K562 (cell line): ENCODE measurements around the gene VWF. TPM values are rescaled to one million over a fixed set of nuclear protein-coding genes. Genes with fewer than 3 reads are reported as not detected.

ENCODE experiments used
- ATAC-seq: fragments of 200-7000 bp; cut with Tn5 transposase; 3 replicates; pipeline ENCODE4 v1.9.1; 2020; ENCODE audit warnings: moderate library complexity
- BruUV-seq: library from RNA; stranded (reverse); fragments of 400-500 nt; replicated peaks from 2 replicates; lab custom pipeline; 2021; lab: Mats Ljungman, UMichigan
- CTCF ChIA-PET: fragments of 300-600 bp; formaldehyde crosslinking; extraction: SDS; loops from one replicate; lab custom pipeline; 2021; ENCODE audit warnings: low intra/inter-chr PET ratio; lab: Yijun Ruan, JAX
- POLR2A ChIA-PET: fragments of 300-600, 350-650 bp; sonication (Branson Sonifier 250); formaldehyde crosslinking; extraction: SDS; loops from one replicate; lab custom pipeline; 2021; ENCODE audit warnings: antibody characterized with exemption, inconsistent platforms; lab: Yijun Ruan, JAX
- DNase-seq, 4 experiments: peaks; one replicate each; pipeline versions ENCODE4 v3.0.0 to v3.0.0-alpha.2; 2011 to 2018; ENCODE audit warnings: low spot score in 3 of 4, mixed read lengths in 3 of 4; ENCODE audit errors: extremely low read depth in 1 of 4
- FAIRE-seq: peaks from 2 replicates; lab custom pipeline; 2011; peaks lifted over from hg19 to GRCh38; lab: Jason Lieb, UNC
- H2AFZ ChIP-seq: 2 replicates; pipeline ENCODE4 v1.6.0; 2011; ENCODE audit warnings: low read depth, low read length, control low read depth, inconsistent platforms
- H3K27ac ChIP-seq: fragments of 200-600 bp; 3 replicates; pipeline ENCODE4 v1.8.0; 2011; ENCODE audit warnings: low read depth, mild to moderate bottlenecking, control low read depth, inconsistent platforms, low read length, moderate library complexity, mixed read lengths; ENCODE audit errors: extremely low read depth
- H3K27me3 ChIP-seq, 2 experiments: fragments of 300-600 bp in 1 of 2; 2 replicates in 1 of 2; 3 replicates in 1 of 2; pipeline versions ENCODE4 v1.6.0 to v1.8.0; 2011; ENCODE audit warnings: inconsistent platforms in 2 of 2, low read length in 2 of 2, mild to moderate bottlenecking in 1 of 2, mixed read lengths in 1 of 2, moderate library complexity in 1 of 2; ENCODE audit not compliant: control insufficient read depth in 2 of 2, insufficient read depth in 2 of 2
- H3K36me3 ChIP-seq: fragments of 300-600 bp; 3 replicates; pipeline ENCODE4 v1.8.0; 2011; ENCODE audit warnings: mild to moderate bottlenecking, low read length, inconsistent platforms; ENCODE audit not compliant: control insufficient read depth, insufficient read depth
- H3K4me1 ChIP-seq, 2 experiments: fragments of 200-600 bp in 1 of 2; replicated peaks in 1 of 2; 2 replicates in 1 of 2; 3 replicates in 1 of 2; pipeline versions ENCODE4 v1.5.1 to v1.8.0; 2011; ENCODE audit warnings: inconsistent platforms in 2 of 2, low read length in 2 of 2, mild to moderate bottlenecking in 1 of 2, mixed read lengths in 1 of 2, moderate library complexity in 1 of 2; ENCODE audit not compliant: control insufficient read depth in 2 of 2, insufficient read depth in 2 of 2
- H3K4me2 ChIP-seq: 2 replicates; pipeline ENCODE4 v1.6.1; 2011; ENCODE audit warnings: low read length, control low read depth, inconsistent platforms, mixed read lengths; ENCODE audit not compliant: insufficient read depth
- H3K4me3 ChIP-seq: fragments of 200-600 bp; sonication (generic), shearing (Covaris generic); 2 replicates; pipeline ENCODE4 v1.5.1; 2016; ENCODE audit warnings: control low read depth, inconsistent platforms
- H3K79me2 ChIP-seq: fragments of 200-600 bp; 3 replicates; pipeline ENCODE4 v1.8.0; 2011; ENCODE audit warnings: low read length, inconsistent platforms; ENCODE audit not compliant: control insufficient read depth, insufficient read depth
- H3K9ac ChIP-seq, 2 experiments: 2 replicates each; pipeline versions ENCODE4 v1.6.0 to v1.6.1; 2011; ENCODE audit warnings: low read depth in 2 of 2, low read length in 2 of 2, control low read depth in 1 of 2, inconsistent platforms in 1 of 2, mild to moderate bottlenecking in 1 of 2, mixed read lengths in 1 of 2; ENCODE audit not compliant: insufficient read depth in 1 of 2
- H3K9me1 ChIP-seq: one replicate; pipeline ENCODE4 v1.6.0; 2011; ENCODE audit warnings: inconsistent platforms, mild to moderate bottlenecking, low read length, moderate library complexity; ENCODE audit not compliant: control insufficient read depth, insufficient read depth
- H3K9me3 ChIP-seq: replicated peaks from 2 replicates; pipeline ENCODE4 v1.5.1; 2011; ENCODE audit warnings: low read depth, low read length, inconsistent platforms; ENCODE audit not compliant: control insufficient read depth, insufficient read depth
- H4K20me1 ChIP-seq: replicated peaks from 2 replicates; pipeline ENCODE4 v1.6.1; 2011; ENCODE audit warnings: low read length, inconsistent platforms, mixed read lengths; ENCODE audit not compliant: control insufficient read depth, insufficient read depth
- DPF2 ChIP-seq: fragments of 450-650 bp; IDR thresholded peaks from 2 replicates; pipeline ENCODE4 v1.6.1; 2016
- JUN ChIP-seq, 2 experiments: sonication (generic) in 1 of 2; formaldehyde crosslinking in 1 of 2; IDR thresholded peaks; 2 replicates each; pipeline versions ENCODE4 v1.6.1 to v1.8.0; 2012 to 2022; ENCODE audit warnings: borderline replicate concordance in 2 of 2, mild to moderate bottlenecking in 2 of 2, improper control_type of control experiment in 1 of 2, low read depth in 1 of 2, low read length in 1 of 2, missing genetic modification reagents in 1 of 2
- POU5F1 ChIP-seq: fragments of 150-350 bp; IDR thresholded peaks from 2 replicates; pipeline ENCODE4 v1.6.1; 2014; ENCODE audit warnings: borderline replicate concordance, low read length, low read depth, mild to moderate bottlenecking; ENCODE audit not compliant: partially characterized antibody
- RCOR1 ChIP-seq, 2 experiments: IDR thresholded peaks; 2 replicates each; pipeline ENCODE4 v1.6.1; 2012; ENCODE audit warnings: low read depth in 2 of 2, low read length in 2 of 2, borderline replicate concordance in 1 of 2, improper control_type of control experiment in 1 of 2
- SNAPC5 ChIP-seq: fragments of 250-450 bp; sonication (Bioruptor Pico); IDR thresholded peaks from 2 replicates; pipeline ENCODE4 v1.8.0; 2021; ENCODE audit warnings: moderate library complexity, mild to moderate bottlenecking, inconsistent platforms
- XRCC5 ChIP-seq: fragments of 200-400 bp; formaldehyde crosslinking; IDR thresholded peaks from 2 replicates; pipeline ENCODE4 v1.6.1; 2017; ENCODE audit warnings: low read depth, mild to moderate bottlenecking, low read length
- WGBS: fragments of 100-300 bp; shearing (Covaris generic); methylation state at CpG from one replicate; pipeline ENCODE4 v1.1.6; 2016; ENCODE audit warnings: low coverage, mixed read lengths; ENCODE audit not compliant: insufficient coverage; ENCODE audit errors: missing lambda C conversion rate; 5-methylcytosine and 5-hydroxymethylcytosine counted together
- in situ Hi-C: fragments of 300-500 bp; cut with MboI; formaldehyde crosslinking; loops from 4 replicates; pipeline ENCODE4 v1.15.0; 2018; ENCODE audit warnings: inconsistent platforms, mixed read lengths
- intact Hi-C: fragments of 100-400 bp; cut with micrococcal nuclease; formaldehyde crosslinking; loops from 2 replicates; pipeline ENCODE4 v1.14.2; 2022
- polyA plus RNA-seq, 8 experiments: library from polyadenylated mRNA; depleted of rRNA in 4 of 8; stranded (reverse) in 5 of 8; unstranded in 3 of 8; fragments of >200 nt; fragmentation: Nextera tagmentation in 2 of 8; fragmentation: Illumina TruSeq in 1 of 8; extraction: Ambion mirVana in 2 of 8; extraction: Trizol in 1 of 8; gene quantifications; 2 replicates each; pipeline versions ENCODE4 v1.2.1 to v1.2.3, GENCODE V29; 2011 to 2014; ENCODE audit warnings: inconsistent platforms in 1 of 8, missing spikeins in 1 of 8
- total RNA-seq, 7 experiments: library from RNA; depleted of rRNA in 6 of 7; stranded (reverse); fragments of >200 nt in 6 of 7; fragmentation: Illumina TruSeq in 2 of 7; extraction: Trizol in 2 of 7; gene quantifications; 2 replicates each; pipeline versions ENCODE4 v1.2.1 to v1.2.3, GENCODE V29; 2011 to 2021; ENCODE audit warnings: low replicate concordance in 1 of 7

VWF gene
- total and polyA plus RNA-seq, 9 of the 15 experiments (the other 6 are each of a cell fraction or from before 2014, with no cell fraction given) = 0.53 TPM; not detected in 8

- ATAC-seq (no peak), DNase-seq (no peak), FAIRE-seq (no peak)
- H3K36me3 ChIP-seq = no peaks in the 10 kb centered on the region
- no peaks in the 10 kb centered on the region; a peak in 1 of 5 replicates for H3K4me1 ChIP-seq
- no peak overlapping the region for H3K4me2 ChIP-seq
- no peaks in the 10 kb centered on the region for H4K20me1 ChIP-seq
- 0% methylated on average over 1 of the region's 2 CpGs for WGBS
- CTCF ChIA-PET = no interaction called here
- no peak overlapping the region for H3K27ac ChIP-seq
- H3K9me1 ChIP-seq = no peaks in the 10 kb centered on the region
- no peak overlapping the region for H3K4me3 ChIP-seq
- intact Hi-C loops (no loop called here), in situ Hi-C loops (no loop called here)
- H3K27me3 ChIP-seq = peaks cover 12 to 30% of the 10 kb centered on the region in 2 experiments; a peak in 4 of 5 replicates
- no peaks in the 10 kb centered on the region for H3K79me2 ChIP-seq
- POLR2A ChIA-PET = no interaction called here
- H3K9me3 ChIP-seq = no peaks in the 10 kb centered on the region
- TF ChIP-seq SNAPC5 (CRISPR knock-in tag) (no peak), XRCC5 (no peak), POU5F1 (no peak), RCOR1 (IDR thresholded peaks at IDR 0.05; ENCODE audit: borderline replicate concordance in 1 of 2, low read depth in 2 of 2, low read length in 2 of 2) (no peak), JUN (IDR thresholded peaks at IDR 0.05; ENCODE audit: borderline replicate concordance, low read depth, low read length) (no peak), JUN (CRISPR knock-in tag; IDR thresholded peaks at IDR 0.05; ENCODE audit: borderline replicate concordance) (no peak), DPF2 (no peak)
- BruUV-seq = no TSS peak
- no peak overlapping the region for H2AFZ ChIP-seq
- H3K9ac ChIP-seq = no peak overlapping the region
Measured at GRCh38 chr12:6086316-6086715, 38.2 kb downstream of the VWF start.
